ENCODE data around the gene PTP4A2.
"Not testable (repeated sequence)": the region's sequence is repeated elsewhere in the genome, so short reads cannot be mapped to it uniquely, and the experiment has no call there.

Gene PTP4A2

GRCh38 chr1:31951276-31951675 lies 13.1 kb upstream of the PTP4A2 start:
- DNase-seq (ENCODE audit: low read depth in 4 of 4, low spot score in 1 of 4), result no peak

- DNase-seq (ENCODE audit: low read depth in 4 of 4, low spot score in 1 of 4), result no peak
These were observed 11.7 kb upstream of the PTP4A2 start for GRCh38 chr1:31949862-31950261.

GRCh38 chr1:31945677-31946076 lies 7.5 kb upstream of the PTP4A2 start:
- not testable (repeated sequence) for DNase-seq (ENCODE audit: low read depth in 4 of 4, low spot score in 1 of 4)

- peak in 3 of 4 experiments; percentile 39 to 64 (median 57) for DNase-seq (ENCODE audit: low read depth in 4 of 4, low spot score in 1 of 4)
These were observed 6.3 kb upstream of the PTP4A2 start for GRCh38 chr1:31944205-31945089.

GRCh38 chr1:31943546-31944184 lies 5.5 kb upstream of the PTP4A2 start:
- DNase-seq (ENCODE audit: low read depth in 4 of 4, low spot score in 1 of 4), result no peak

- not testable (repeated sequence) for DNase-seq (ENCODE audit: low read depth in 4 of 4, low spot score in 1 of 4)
These were observed 3.9 kb upstream of the PTP4A2 start for GRCh38 chr1:31942061-31942460.

- DNase-seq (ENCODE audit: low read depth in 4 of 4, low spot score in 1 of 4), result peak in 1 of 4 experiments; percentile 66
These were observed 1.5 kb upstream of the PTP4A2 start for GRCh38 chr1:31939484-31940329.

GRCh38 chr1:31937300-31938183 lies 626 bp downstream of the PTP4A2 start:
- DNase-seq (ENCODE audit: low read depth in 4 of 4, low spot score in 1 of 4), result peak in 3 of 4 experiments; percentile 56 to 72 (median 58)

- no peak for DNase-seq (ENCODE audit: low read depth in 4 of 4, low spot score in 1 of 4)
These were observed 1.2 kb downstream of the PTP4A2 start for GRCh38 chr1:31936981-31937299.

GRCh38 chr1:31936278-31936980 lies 1.7 kb downstream of the PTP4A2 start:
- DNase-seq (ENCODE audit: low read depth in 4 of 4, low spot score in 1 of 4), result no peak

GRCh38 chr1:31934706-31935629 lies 3.2 kb downstream of the PTP4A2 start:
- no peak for DNase-seq (ENCODE audit: low read depth in 4 of 4, low spot score in 1 of 4)

GRCh38 chr1:31932491-31933316 lies 5.5 kb downstream of the PTP4A2 start:
- DNase-seq (ENCODE audit: low read depth in 4 of 4, low spot score in 1 of 4), result no peak

- DNase-seq (ENCODE audit: low read depth in 4 of 4, low spot score in 1 of 4), result no peak
These were observed 6.5 kb downstream of the PTP4A2 start for GRCh38 chr1:31931593-31932225.

- no peak for DNase-seq (ENCODE audit: low read depth in 4 of 4, low spot score in 1 of 4)
These were observed 7.2 kb downstream of the PTP4A2 start for GRCh38 chr1:31930836-31931592.

GRCh38 chr1:31927661-31927980 lies 10.5 kb downstream of the PTP4A2 start:
- no peak for DNase-seq (ENCODE audit: low read depth in 4 of 4, low spot score in 1 of 4)

- DNase-seq (ENCODE audit: low read depth in 4 of 4, low spot score in 1 of 4), result no peak
These were observed 11.1 kb downstream of the PTP4A2 start for GRCh38 chr1:31926853-31927660.
